GOT3 (cell line): ENCODE data around the gene PPCDC.
"Not testable (repeated sequence)": the region's sequence is repeated elsewhere in the genome, so short reads cannot be mapped to it uniquely, and the experiment has no call there.

Experiments used
- DNase-seq: peaks from one replicate; lab custom pipeline; 2025; ENCODE audit warnings: mixed read lengths; lab: John Stamatoyannopoulos, UW

Gene PPCDC

GRCh38 chr15:75067123-75067830 lies 43.9 kb downstream of the PPCDC start:
- DNase-seq, result no peak

- no peak for DNase-seq
Measured at GRCh38 chr15:75068748-75069147, 45.4 kb downstream of the PPCDC start.

GRCh38 chr15:75069301-75069925 lies 46.0 kb downstream of the PPCDC start:
- no peak for DNase-seq

- no peak for DNase-seq
Measured at GRCh38 chr15:75070674-75071073, 47.3 kb downstream of the PPCDC start.

- DNase-seq, result no peak
Measured at GRCh38 chr15:75073197-75073596, 49.8 kb downstream of the PPCDC start.

GRCh38 chr15:75076277-75076676 lies 52.9 kb downstream of the PPCDC start:
- no peak for DNase-seq

- not testable (repeated sequence) for DNase-seq
Measured at GRCh38 chr15:75077551-75077961, 54.2 kb downstream of the PPCDC start.

GRCh38 chr15:75081150-75081549 lies 57.8 kb downstream of the PPCDC start:
- no peak for DNase-seq

- DNase-seq, result no peak
Measured at GRCh38 chr15:75082689-75083088, 59.3 kb downstream of the PPCDC start.

GRCh38 chr15:75085708-75086107 lies 62.3 kb downstream of the PPCDC start:
- DNase-seq, result not testable (repeated sequence)

GRCh38 chr15:75089456-75090387 lies 66.3 kb downstream of the PPCDC start:
- no peak for DNase-seq

- DNase-seq, result no peak
Measured at GRCh38 chr15:75090388-75090734, 67.0 kb downstream of the PPCDC start.

- no peak for DNase-seq
Measured at GRCh38 chr15:75091814-75092213, 68.4 kb downstream of the PPCDC start.

- DNase-seq, result not testable (repeated sequence)
Measured at GRCh38 chr15:75094961-75095478, 71.6 kb downstream of the PPCDC start.

GRCh38 chr15:75095594-75095993 lies 72.2 kb downstream of the PPCDC start:
- no peak for DNase-seq

GRCh38 chr15:75097939-75098338 lies 74.5 kb downstream of the PPCDC start:
- no peak for DNase-seq

GRCh38 chr15:75098404-75098803 lies 75.0 kb downstream of the PPCDC start:
- DNase-seq, result no peak
